ENCODE data around the gene C1S.
"Not testable (repeated sequence)": the region's sequence is repeated elsewhere in the genome, so short reads cannot be mapped to it uniquely, and the experiment has no call there.

Gene C1S

GRCh38 chr12:7107181-7107580, 46.7 kb downstream of the C1S start:
- not testable (repeated sequence) for DNase-seq

GRCh38 chr12:7107636-7108002, 47.1 kb downstream of the C1S start:
- no peak for DNase-seq

- DNase-seq: peak; percentile 77
These were observed 47.7 kb downstream of the C1S start for GRCh38 chr12:7108003-7108795.

- peak; percentile 86 for DNase-seq
These were observed 48.5 kb downstream of the C1S start, which contains the start of gene C1RL for GRCh38 chr12:7108796-7109571. Gene C1RL (minus strand): TSS chr12:7109214. CDS start chr12:7109180, 34 bp downstream.

DNA sequence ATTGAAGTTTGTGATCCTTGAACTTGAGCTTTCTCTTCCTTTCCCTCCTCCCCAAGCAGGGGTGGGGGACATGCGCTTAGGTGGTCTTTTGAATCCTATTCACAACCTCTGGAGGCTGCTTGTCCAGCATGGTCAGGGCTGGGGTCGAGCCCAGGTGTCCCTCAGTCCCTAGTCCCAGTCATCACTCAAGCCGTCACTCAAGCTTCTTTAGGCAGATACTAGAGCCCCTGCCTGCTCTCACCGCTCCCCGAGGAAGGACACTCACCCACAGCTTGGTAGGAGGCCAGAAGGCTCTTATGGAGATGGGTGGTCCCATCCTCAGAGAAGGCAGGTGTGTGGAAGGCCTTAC, 49.0 kb downstream of the C1S start:
- DNase-seq: no peak

- no peak for DNase-seq
These were observed 50.1 kb downstream of the C1S start for GRCh38 chr12:7110661-7111060.

DNA sequence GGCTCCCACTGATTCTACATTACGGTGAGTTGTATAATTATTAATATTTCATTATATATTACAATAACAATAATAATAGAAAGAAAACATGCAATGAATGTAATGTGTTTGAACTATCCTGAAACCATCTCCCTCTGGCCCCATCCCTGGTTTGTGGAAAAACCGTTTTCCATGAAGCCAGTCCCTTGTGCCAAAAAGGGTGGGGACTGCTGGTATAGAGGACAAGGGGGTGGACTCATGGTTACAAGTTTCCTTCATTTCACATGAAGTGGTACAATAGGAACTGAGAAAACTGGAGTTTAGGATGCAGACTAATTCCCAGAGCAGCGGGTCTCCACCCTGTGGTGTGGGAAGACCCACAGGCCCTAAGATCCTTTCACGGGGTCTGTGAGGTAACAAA, 51.5 kb downstream of the C1S start:
- no peak for DNase-seq

- peak; percentile 46 for DNase-seq
These were observed 52.9 kb downstream of the C1S start for GRCh38 chr12:7113389-7113871.

DNA sequence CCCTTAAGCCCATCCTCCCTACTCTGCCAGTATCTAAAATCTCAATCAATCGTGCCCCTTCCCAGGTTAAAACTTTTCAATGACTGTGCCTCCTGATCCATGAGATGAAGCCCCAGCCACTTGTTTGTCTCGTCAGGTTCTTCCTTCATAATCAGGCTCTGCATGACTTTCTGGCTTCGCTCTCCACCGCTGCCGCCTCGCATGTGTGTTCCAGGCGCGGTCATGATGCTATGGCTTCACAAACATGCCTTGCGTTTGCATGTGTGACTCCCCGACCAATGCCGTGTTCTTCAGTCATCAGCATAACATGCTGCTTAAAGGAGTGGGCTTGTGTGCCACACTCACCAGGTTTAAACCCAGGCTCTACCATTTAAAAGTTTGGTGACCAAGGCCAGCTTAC, 53.5 kb downstream of the C1S start:
- DNase-seq: no peak

GRCh38 chr12:7114851-7115250, 54.3 kb downstream of the C1S start:
- no peak for DNase-seq

DNA sequence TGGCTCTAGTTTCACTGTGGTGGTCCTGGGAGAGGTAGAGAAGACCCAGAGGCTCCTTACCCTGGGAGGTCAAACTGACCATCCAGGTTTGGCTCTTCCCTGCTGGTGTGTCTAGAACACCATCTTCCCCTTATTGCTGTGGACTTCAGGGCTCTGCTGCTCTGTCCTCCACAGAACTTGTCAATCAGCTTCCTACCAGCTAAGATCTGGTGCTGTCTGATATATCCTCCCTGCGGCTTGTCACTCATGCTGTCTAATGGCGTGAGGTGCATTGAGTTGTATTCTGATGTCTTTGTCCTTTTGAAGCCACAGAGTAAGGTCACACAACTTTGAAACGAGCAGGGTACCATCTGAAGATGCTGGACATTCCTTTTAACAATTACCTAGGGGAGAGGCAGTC, 55.7 kb downstream of the C1S start:
- no peak for DNase-seq

DNA sequence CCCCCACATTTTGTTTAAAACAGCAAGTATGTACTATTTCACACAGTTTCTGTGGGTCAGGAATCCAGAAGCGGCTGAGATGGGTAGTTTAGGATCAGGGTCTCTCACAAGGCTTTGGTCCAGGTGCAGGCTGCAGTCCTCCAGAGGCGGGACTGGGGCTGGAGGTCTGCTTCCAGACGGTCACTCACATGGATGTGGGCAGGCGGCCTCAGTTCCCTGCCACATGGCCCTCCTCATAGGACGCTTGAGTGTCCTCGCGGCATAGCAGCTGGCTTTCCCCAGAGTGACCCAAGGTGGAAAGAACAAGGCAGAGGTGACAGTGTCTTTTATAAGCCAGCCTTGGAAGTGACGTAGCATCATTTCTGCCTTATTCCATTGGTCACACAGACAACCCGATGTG, 56.4 kb downstream of the C1S start:
- DNase-seq: no peak

- DNase-seq: no peak
These were observed 57.2 kb downstream of the C1S start for GRCh38 chr12:7117670-7118069.

DNA sequence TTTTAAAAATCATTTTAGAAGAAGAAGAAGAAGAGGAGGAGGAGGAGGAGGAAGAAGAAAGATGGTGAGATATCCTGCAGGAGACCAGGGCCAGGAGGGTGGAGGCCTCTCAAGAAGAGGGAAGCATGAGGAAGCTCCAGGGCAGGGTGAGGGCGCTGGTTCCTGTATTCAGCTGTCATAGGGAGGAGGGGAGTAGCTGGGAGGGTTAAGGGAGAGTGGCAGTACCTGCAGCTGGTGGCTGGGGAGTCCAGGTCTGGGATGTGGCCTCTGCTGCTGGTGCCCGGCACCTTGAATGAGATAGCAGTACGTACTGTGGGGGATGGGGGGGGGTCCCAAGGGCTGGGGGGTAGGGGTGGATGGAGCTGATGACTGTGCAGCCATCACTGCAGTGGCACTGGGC, 58.4 kb downstream of the C1S start:
- DNase-seq: no peak

GRCh38 chr12:7120166-7120565, 59.6 kb downstream of the C1S start:
- no peak for DNase-seq

Data from fibroblast of skin of right quadriceps (primary cell).